Measurements from ENCODE around the gene FBXL19. TPM values are rescaled to one million over a fixed set of nuclear protein-coding genes. Genes with fewer than 3 reads are reported as not detected.
A peak's percentile ranks its signal among the peaks of the same experiment; 100 is the strongest.

Gene FBXL19
- total RNA-seq, 1 experiment from 2014 or later = 16.8 TPM

DNA sequence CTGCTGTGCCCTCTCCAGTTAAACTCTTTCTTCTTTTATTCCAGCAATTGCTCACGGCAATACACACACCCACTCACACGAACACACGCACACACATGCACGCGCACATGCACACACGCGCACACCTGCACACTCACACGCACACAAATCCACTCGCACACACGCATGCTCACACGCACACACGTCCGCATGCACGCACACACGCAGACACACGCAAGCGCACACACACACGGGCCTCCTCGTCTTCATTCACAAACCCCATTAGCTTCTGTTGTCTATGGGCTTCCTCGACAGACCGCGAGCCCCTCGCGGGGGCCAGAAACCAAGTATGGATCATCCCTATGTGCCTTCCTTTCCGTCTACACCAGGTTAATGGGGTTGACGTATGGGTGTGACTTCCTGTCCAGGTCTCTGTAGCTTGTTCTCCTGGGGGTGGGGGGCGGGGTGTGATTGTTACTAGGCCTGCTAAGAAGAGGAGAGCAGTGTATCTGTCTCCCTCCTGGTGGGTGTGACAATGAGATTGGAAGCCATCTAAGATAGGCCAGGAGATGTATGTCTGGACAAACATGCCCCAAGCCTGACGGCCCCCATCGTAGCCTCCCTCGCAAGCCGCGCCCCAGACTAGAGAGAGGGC is 27.6 kb upstream of the FBXL19 start:
- DNase-seq (ENCODE audit: low read depth) = no peak

DNA sequence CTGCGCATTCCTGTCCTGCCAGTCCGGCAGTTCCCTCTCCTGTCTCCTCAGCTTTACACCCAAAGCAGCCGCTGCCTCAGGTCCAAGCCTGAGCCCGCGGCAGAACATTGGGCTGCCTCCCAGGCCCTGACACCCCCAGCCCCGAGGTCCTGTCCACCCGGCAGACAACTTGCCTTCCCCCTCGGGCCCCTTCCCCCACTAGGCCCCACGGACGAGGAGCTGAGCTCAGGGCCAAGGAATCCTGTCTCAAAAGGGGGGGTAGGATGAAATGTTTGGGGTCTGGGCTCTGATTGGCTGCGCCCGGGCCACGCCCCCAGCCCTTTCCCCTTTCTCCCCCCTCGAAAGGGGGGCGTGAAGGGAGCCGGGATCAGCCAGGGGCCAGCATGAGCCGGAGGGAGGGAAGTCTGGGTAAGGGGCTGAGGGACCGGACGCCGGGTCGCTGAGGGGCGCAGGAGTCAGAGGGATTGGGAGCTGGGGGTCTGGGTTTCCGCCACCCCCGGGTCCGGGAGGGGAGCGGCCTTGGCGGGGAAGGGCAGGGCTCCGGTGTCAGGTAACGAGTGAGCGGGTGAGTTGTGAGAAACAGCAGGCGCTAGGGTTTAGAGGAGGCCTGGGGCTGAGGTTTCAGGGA is 27.0 kb upstream of the FBXL19 start, which contains the start of gene CTF1:
CTF1 (plus strand) TSS at position 354 of the 628 bp plus-strand sequence; CDS start at position 384, 30 bp downstream.
- peak; percentile 16 for DNase-seq (ENCODE audit: low read depth)

DNA sequence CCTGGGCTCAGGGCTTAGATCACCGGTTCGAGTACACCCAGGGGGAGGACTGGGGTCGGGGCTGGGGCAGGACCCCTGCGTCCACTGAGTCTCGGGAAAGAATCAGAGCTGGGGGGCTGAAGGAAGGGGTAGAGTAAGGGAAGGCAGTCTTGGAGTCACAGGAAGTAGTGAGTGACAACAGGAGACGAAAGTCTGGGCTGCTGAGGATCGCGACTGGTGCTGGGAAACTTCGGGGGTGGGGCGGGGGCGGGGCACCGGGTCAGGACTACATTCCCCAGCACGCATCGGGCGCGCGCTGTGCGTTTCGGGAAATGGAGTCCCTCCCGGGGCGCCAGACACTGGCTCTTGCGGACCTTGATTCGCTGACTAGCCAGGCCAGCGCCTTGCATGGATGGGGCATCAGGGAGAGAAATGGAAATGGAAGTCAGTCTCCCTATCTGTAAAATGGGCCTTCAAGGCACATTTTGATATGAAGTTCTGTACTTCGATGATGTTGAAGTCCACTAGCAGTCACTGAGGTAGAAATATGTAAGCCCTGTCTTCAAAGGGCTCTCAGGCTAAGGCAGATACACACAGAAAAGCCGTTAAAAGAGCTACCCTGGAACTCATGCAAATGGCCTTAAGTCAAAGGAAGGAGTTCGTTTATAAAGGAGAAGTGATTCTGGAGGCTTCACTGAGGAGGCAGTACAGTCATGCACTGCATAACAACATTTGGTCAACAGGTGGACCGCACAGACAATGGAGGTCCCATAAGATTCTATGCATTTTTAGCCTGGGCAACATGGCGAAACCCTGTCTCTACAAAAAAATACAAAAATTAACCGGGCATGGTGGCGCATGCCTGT is 26.3 kb upstream of the FBXL19 start:
- DNase-seq (ENCODE audit: low read depth) = peak; percentile 76

GRCh38 chr16:30899794-30900193 is 23.6 kb upstream of the FBXL19 start:
- DNase-seq (ENCODE audit: low read depth) = no peak

DNA sequence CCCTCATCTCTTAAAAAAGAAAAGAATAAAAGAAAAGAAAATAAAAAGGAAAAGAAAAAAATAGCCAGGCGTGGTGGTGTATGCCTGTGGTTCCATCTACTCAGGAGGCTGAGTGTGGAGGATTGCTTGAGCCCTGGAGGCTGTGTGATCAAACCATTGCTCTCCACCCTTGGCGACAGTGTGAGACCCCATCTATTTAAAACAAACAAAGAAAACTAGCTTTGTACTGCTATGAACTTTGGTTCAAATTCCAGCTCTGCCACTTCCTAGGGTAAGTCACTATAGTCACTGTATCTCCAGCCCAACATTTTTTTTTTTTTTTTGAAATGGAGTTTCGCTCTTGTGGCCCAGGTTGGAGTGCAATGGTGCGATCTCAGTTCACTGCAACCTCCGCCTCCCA is 22.8 kb upstream of the FBXL19 start:
- no peak for DNase-seq (ENCODE audit: low read depth)

- peak; percentile 10 for DNase-seq (ENCODE audit: low read depth)
Measured at GRCh38 chr16:30901201-30902028, 22.0 kb upstream of the FBXL19 start.

GRCh38 chr16:30902029-30902972 is 21.1 kb upstream of the FBXL19 start:
- peak; percentile 64 for DNase-seq (ENCODE audit: low read depth)

- no peak for DNase-seq (ENCODE audit: low read depth)
Measured at GRCh38 chr16:30903002-30903401, 20.4 kb upstream of the FBXL19 start.

DNA sequence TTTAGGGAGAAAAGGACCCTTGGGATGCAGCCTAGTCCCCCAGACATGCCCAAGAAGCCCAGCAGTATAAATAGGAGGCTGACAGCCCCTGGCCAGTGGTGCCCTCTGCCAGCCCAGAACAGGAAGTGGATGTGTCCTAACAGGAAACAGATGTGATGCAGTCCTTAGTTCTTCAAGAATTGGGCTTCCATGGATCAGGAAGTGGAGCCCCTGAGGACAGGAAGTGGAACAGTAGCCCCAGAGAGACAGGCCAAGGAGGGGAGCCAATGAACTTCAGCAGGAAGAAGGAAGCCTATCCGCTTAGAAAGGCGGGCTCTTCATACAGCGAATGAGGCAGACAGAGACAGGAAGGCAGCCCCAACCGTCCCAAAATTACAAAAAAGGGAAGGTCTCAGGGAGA is 19.8 kb upstream of the FBXL19 start:
- DNase-seq (ENCODE audit: low read depth) = peak; percentile 12

- DNase-seq (ENCODE audit: low read depth) = no peak
Measured at GRCh38 chr16:30904114-30904780, 19.1 kb upstream of the FBXL19 start.

DNA sequence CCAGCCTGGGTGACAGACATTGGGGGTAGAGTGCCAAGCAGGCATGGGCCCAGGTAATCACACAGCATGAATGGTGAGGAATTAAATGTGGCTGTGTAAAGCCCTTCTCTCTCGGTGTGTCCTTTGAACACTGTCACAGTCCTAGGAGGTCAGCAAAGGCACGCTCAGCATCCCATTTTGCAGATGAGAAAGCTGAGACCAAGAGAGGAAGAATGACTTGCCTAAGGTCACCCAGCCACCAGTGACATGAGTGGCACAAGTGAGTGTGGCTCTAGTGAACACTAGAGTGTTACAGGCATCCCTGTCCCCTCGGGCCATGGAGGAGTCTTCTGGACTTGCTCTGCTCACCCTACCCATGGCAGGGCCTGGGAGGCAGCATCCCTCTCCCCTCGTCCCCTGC is 16.3 kb upstream of the FBXL19 start:
- DNase-seq (ENCODE audit: low read depth) = no peak

- no peak for DNase-seq (ENCODE audit: low read depth)
Measured at GRCh38 chr16:30910427-30911029, 12.8 kb upstream of the FBXL19 start.

GRCh38 chr16:30912794-30913412 is 10.5 kb upstream of the FBXL19 start:
- DNase-seq (ENCODE audit: low read depth) = no peak

DNA sequence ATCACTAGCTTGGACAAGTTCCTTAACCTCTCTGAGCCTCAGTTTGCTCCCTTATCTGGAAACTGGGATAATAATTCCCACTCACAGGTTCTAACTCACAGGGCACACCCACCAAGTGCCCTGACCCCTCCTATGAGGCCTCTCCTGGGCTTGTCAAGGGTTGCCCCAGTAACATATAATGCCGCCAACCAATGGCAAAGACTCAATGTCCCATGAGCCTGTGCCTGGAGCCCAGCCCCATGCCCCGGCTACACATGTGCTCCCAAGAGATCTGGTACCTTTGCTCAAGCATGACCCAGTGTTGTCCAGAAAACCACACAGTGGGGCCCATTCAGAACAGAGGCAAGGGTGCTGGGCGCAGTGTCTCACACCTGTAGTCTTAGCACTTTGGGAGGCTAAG is 8.5 kb upstream of the FBXL19 start:
- DNase-seq (ENCODE audit: low read depth) = no peak

DNA sequence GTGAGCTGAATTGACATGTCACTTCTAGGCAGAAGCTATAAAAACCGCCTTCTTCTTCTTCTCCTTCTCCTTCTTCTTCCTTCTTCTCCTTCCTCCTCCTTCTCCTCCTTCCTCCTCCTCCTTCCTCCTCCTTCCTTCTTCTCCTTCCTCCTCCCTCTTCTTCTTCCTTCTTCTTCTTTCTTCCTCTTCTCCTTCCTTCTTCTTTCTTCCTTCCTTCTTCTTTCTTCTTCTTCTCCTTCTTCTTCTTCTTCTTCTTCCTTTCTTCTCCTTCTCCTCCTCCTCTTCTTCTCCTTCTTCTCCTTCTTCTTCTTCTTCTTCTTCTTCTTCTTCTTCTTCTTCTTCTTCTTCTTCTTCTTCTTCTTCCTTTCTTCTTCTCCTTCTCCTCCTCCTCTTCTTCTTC is 4.8 kb upstream of the FBXL19 start:
- no peak for DNase-seq (ENCODE audit: low read depth)

DNA sequence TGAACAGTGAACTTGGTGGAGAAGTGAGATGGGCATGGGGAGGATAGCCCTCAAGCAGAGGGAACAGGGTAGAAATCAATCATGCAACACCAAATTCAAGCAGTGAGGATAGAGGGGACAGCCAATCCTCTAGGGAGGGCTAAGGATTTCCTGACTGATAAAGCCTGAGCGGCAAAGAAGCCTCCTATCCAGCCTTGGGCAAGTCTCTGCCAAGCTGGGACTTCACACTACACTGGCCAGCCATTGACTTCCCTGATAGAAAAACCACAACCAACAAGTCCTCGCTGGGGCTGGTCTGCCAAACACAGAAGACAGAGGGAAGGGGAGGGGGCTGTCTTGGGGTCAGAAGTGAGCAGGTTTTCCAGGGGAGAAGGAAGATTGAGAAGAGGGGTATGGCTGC is 2.5 kb upstream of the FBXL19 start:
- no peak for DNase-seq (ENCODE audit: low read depth)

GRCh38 chr16:30921459-30921747 is 2.0 kb upstream of the FBXL19 start:
- DNase-seq (ENCODE audit: low read depth) = no peak

GRCh38 chr16:30921748-30922419 is 1.5 kb upstream of the FBXL19 start:
- DNase-seq (ENCODE audit: low read depth) = peak; percentile 92

GRCh38 chr16:30922420-30922959 is 882 bp upstream of the FBXL19 start:
- peak; percentile 100 for DNase-seq (ENCODE audit: low read depth)
